ENCODE data around the gene JPT1. TPM values are rescaled to one million over a fixed set of nuclear protein-coding genes. Genes with fewer than 3 reads are reported as not detected.

The JPT1 gene
- total RNA-seq, 1 experiment from 2014 or later: 210 TPM

GRCh38 chr17:75110234-75110937 is 43.9 kb downstream of the JPT1 start:
- POLR2A ChIA-PET: interaction anchor here (0.6 to 1.3 kb wide), 9 partner anchors 9 to 587 kb away, joined by 3 to 9 read pairs (median 5); partner anchors contain the start of gene SLC16A5
- Histone ChIP-seq H3K4me1 (peaks cover 8% of the 10 kb centered on the region), H3K27me3 (replicated peaks; ENCODE audit: control insufficient read depth, insufficient read depth, low read length) (no peaks in the 10 kb centered on the region), H3K4me3 (ENCODE audit: low read depth, low read length) (peak overlapping the region; percentile 66), H3K9me3 (no peaks in the 10 kb centered on the region), H3K36me3 (ENCODE audit: control insufficient read depth, insufficient read depth, low read length) (no peaks in the 10 kb centered on the region)
- peak overlapping the region; percentile 86 for H3K4me3 Mint-ChIP-seq (ENCODE audit: unreplicated experiment)
- H3K27me3 Mint-ChIP-seq (ENCODE audit: insufficient read depth, unreplicated experiment): no peaks in the 10 kb centered on the region
- CTCF ChIA-PET: interaction anchor here (0.6 to 2.2 kb wide), 9 partner anchors 21 to 312 kb away, joined by 3 to 17 read pairs (median 4); partner anchors contain the start of gene NT5C
- TF ChIP-seq CTCF (IDR thresholded peaks at IDR 0.05; ENCODE audit: insufficient read depth in 1 of 2, low read depth in 1 of 2, low read length in 1 of 2, severe bottlenecking in 1 of 2, unreplicated experiment in 1 of 2): no peak
- H3K36me3 Mint-ChIP-seq (ENCODE audit: insufficient read depth, unreplicated experiment): peaks cover 48% of the 10 kb centered on the region
- no peak overlapping the region for H3K27ac Mint-ChIP-seq (ENCODE audit: unreplicated experiment)
- peaks cover 22% of the 10 kb centered on the region for H3K4me1 Mint-ChIP-seq (ENCODE audit: low read depth, unreplicated experiment)
- peak in 1 of 2 experiments; percentile 49 for DNase-seq
- BruUV-seq (replicated peaks): no TSS peak
- no peaks in the 10 kb centered on the region for H3K9me3 Mint-ChIP-seq (ENCODE audit: unreplicated experiment)
- intact Hi-C loops (cut with micrococcal nuclease; ENCODE audit: unreplicated experiment): no loop called here

- peak; percentile 92 to 95 for DNase-seq
Measured at GRCh38 chr17:75109407-75110233, 44.7 kb downstream of the JPT1 start, which contains the start of gene ARMC7. Gene ARMC7 (plus strand): TSS chr17:75109969. CDS start chr17:75110289, 320 bp downstream.

More at GRCh38 chr17:75109407-75110233, 44.7 kb downstream of the JPT1 start, which contains the start of gene ARMC7:
- H3K4me1 ChIP-seq: peaks cover 8% of the 10 kb centered on the region
- POLR2A ChIA-PET: interaction anchor here (0.6 to 1.3 kb wide), 10 partner anchors 10 to 1029 kb away, joined by 3 to 9 read pairs (median 4); partner anchors contain the start of gene SLC16A5
- intact Hi-C loops (cut with micrococcal nuclease; ENCODE audit: unreplicated experiment): loop anchor here (2.0 to 5.0 kb wide), 2 partner anchors 17 to 42 kb away; no protein-coding TSS in a partner anchor
- Mint-ChIP-seq H3K27ac (ENCODE audit: unreplicated experiment) (no peak within 1 kb of the TSS), H3K9me3 (ENCODE audit: unreplicated experiment) (no peaks in the 10 kb centered on the region), H3K4me3 (ENCODE audit: unreplicated experiment) (peak within 1 kb of the TSS; percentile 86), H3K27me3 (ENCODE audit: insufficient read depth, unreplicated experiment) (no peaks in the 10 kb centered on the region), H3K4me1 (ENCODE audit: low read depth, unreplicated experiment) (peaks cover 19% of the 10 kb centered on the region), H3K36me3 (ENCODE audit: insufficient read depth, unreplicated experiment) (peaks cover 46% of the 10 kb centered on the region)
- BruUV-seq (replicated peaks): no TSS peak
- CTCF ChIA-PET: interaction anchor here (0.6 to 2.2 kb wide), 7 partner anchors 21 to 131 kb away, joined by 3 to 17 read pairs (median 4); partner anchors contain the start of gene NT5C
- H3K27me3 ChIP-seq (replicated peaks; ENCODE audit: control insufficient read depth, insufficient read depth, low read length): no peaks in the 10 kb centered on the region
- no peaks in the 10 kb centered on the region for H3K9me3 ChIP-seq
- H3K36me3 ChIP-seq (ENCODE audit: control insufficient read depth, insufficient read depth, low read length): no peaks in the 10 kb centered on the region
- H3K4me3 ChIP-seq (ENCODE audit: low read depth, low read length): peak within 1 kb of the TSS; percentile 66
- TF ChIP-seq CTCF (IDR thresholded peaks at IDR 0.05; ENCODE audit: insufficient read depth in 1 of 2, low read depth in 1 of 2, low read length in 1 of 2, severe bottlenecking in 1 of 2, unreplicated experiment in 1 of 2): no peak

All from Caco-2 (cell line).